NT2/D1 (cell line): ENCODE results near the gene SPIB.
"Not testable (repeated sequence)": the region's sequence is repeated elsewhere in the genome, so short reads cannot be mapped to it uniquely, and the experiment has no call there.

Source experiments
- SUZ12 ChIP-seq: IDR thresholded peaks from 2 replicates; pipeline ENCODE4 v1.6.1; 2011; ENCODE audit not compliant: insufficient read length, insufficient read depth; ENCODE audit errors: extremely low read depth
- YY1 ChIP-seq: IDR thresholded peaks from 2 replicates; pipeline ENCODE4 v1.6.1; 2011; ENCODE audit not compliant: insufficient read length, insufficient read depth
- ZNF274 ChIP-seq: IDR thresholded peaks from 2 replicates; pipeline ENCODE4 v1.6.1; 2011; ENCODE audit warnings: mild to moderate bottlenecking, low read depth, low read length

- not testable (repeated sequence) for TF ChIP-seq YY1, ZNF274, SUZ12
These were observed 20.4 kb downstream of the SPIB start for GRCh38 chr19:50439130-50439529.
